WTC11 (cell line): Measurements from ENCODE around the gene RAD23B. TPM values are rescaled to one million over a fixed set of nuclear protein-coding genes. Genes with fewer than 3 reads are reported as not detected.
A peak's percentile ranks its signal among the peaks of the same experiment; 100 is the strongest.

Source experiments
- ATAC-seq: fragments of 200-7000 bp; cut with Tn5 transposase; 2 replicates; pipeline ENCODE4 v1.10.0; 2021; ENCODE audit warnings: mild to moderate bottlenecking, moderate library complexity
- CTCF ChIA-PET: fragments of 300-600 bp; sonication (Branson Sonifier 250); formaldehyde crosslinking; loops from one replicate; lab custom pipeline; 2021; ENCODE audit warnings: antibody characterized with exemption; lab: Charles Lee
- POLR2A ChIA-PET: fragments of 350-600 bp; sonication (Branson Sonifier 250); formaldehyde crosslinking; loops from one replicate; lab custom pipeline; 2021; ENCODE audit warnings: antibody characterized with exemption; lab: Charles Lee
- DNase-seq: peaks from one replicate; pipeline ENCODE4 v3.0.0; 2021; ENCODE audit warnings: low spot score
- H3K27ac Mint-ChIP-seq: 2 replicates; pipeline ENCODE4 v1.8.0; 2021; ENCODE audit warnings: mixed read lengths
- H3K27me3 Mint-ChIP-seq: 2 replicates; pipeline ENCODE4 v1.8.0; 2021; ENCODE audit warnings: low read depth, mild to moderate bottlenecking, moderate library complexity, mixed read lengths
- H3K36me3 Mint-ChIP-seq: 2 replicates; pipeline ENCODE4 v1.8.0; 2021; ENCODE audit warnings: mixed read lengths
- H3K4me1 Mint-ChIP-seq: 2 replicates; pipeline ENCODE4 v1.8.0; 2022; ENCODE audit warnings: mixed read lengths
- H3K4me3 Mint-ChIP-seq: 2 replicates; pipeline ENCODE4 v1.8.0; 2021; ENCODE audit warnings: mild to moderate bottlenecking, moderate library complexity, mixed read lengths
- H3K9me3 Mint-ChIP-seq: 2 replicates; pipeline ENCODE4 v1.8.0; 2021; ENCODE audit warnings: mixed read lengths
- AR ChIP-seq: fragments of 250-450 bp; sonication (Bioruptor Pico); IDR thresholded peaks from 2 replicates; pipeline ENCODE4 v1.9.0; 2021; ENCODE audit warnings: mild to moderate bottlenecking
- ETV6 ChIP-seq: sonication (generic); formaldehyde crosslinking; IDR thresholded peaks from 2 replicates; pipeline ENCODE4 v1.8.1; 2022; ENCODE audit warnings: mild to moderate bottlenecking, missing genetic modification reagents
- GABPB1 ChIP-seq: sonication (generic); formaldehyde crosslinking; IDR thresholded peaks from 2 replicates; pipeline ENCODE4 v1.8.1; 2023; ENCODE audit warnings: mild to moderate bottlenecking, missing genetic modification reagents
- HMGXB4 ChIP-seq: sonication (generic); formaldehyde crosslinking; IDR thresholded peaks from 2 replicates; pipeline ENCODE4 v1.8.1; 2023; ENCODE audit warnings: mild to moderate bottlenecking, moderate library complexity, missing genetic modification reagents
- KAT7 ChIP-seq: sonication (generic); formaldehyde crosslinking; IDR thresholded peaks from 2 replicates; pipeline ENCODE4 v1.8.1; 2023; ENCODE audit warnings: missing genetic modification reagents, mild to moderate bottlenecking, borderline replicate concordance
- PRDM15 ChIP-seq: sonication (generic); formaldehyde crosslinking; IDR thresholded peaks from 2 replicates; pipeline ENCODE4 v1.8.0; 2022; ENCODE audit warnings: missing genetic modification reagents
- SP1 ChIP-seq: sonication (generic); formaldehyde crosslinking; conservative IDR thresholded peaks from 2 replicates; pipeline ENCODE4 v1.8.1; 2022; ENCODE audit warnings: missing genetic modification reagents
- ZNF416 ChIP-seq: fragments of 250-450 bp; sonication (Bioruptor Pico); IDR thresholded peaks from 2 replicates; pipeline ENCODE4 v1.9.0; 2021; ENCODE audit warnings: mild to moderate bottlenecking, inconsistent platforms
- ZNF512 ChIP-seq: sonication (generic); formaldehyde crosslinking; IDR thresholded peaks from 2 replicates; pipeline ENCODE4 v1.8.1; 2022; ENCODE audit warnings: missing genetic modification reagents, borderline replicate concordance
- ZSCAN18 ChIP-seq: fragments of 250-450 bp; sonication (Bioruptor Pico); IDR thresholded peaks from 2 replicates; pipeline ENCODE4 v2.1.2; 2022; ENCODE audit warnings: mild to moderate bottlenecking, moderate library complexity
- total RNA-seq: library from RNA; stranded (reverse); gene quantifications from 3 replicates; pipeline ENCODE4 v1.2.3, GENCODE V29; 2021

The RAD23B gene
- total RNA-seq, 1 experiment from 2014 or later: 150 TPM

- TF ChIP-seq ZNF512 (CRISPR knock-in tag) (no peak), ZNF416 (no peak)
Observed at GRCh38 chr9:107248714-107249113, 34.4 kb upstream of the RAD23B start (continued).

GRCh38 chr9:107249131-107249533 is 33.9 kb upstream of the RAD23B start:
- CTCF ChIA-PET: interaction anchor here (1.0 to 2.3 kb wide), 4 partner anchors 12 to 92 kb away, joined by 3 to 10 read pairs (median 4); no protein-coding TSS in a partner anchor
- ATAC-seq: peak; percentile 91
- TF ChIP-seq ETV6 (CRISPR knock-in tag) (0 out of 2 replicates have a peak, but pooled peaks have one; percentile 23), HMGXB4 (CRISPR knock-in tag) (no peak), GABPB1 (CRISPR knock-in tag) (peak; percentile 77)
- Mint-ChIP-seq H3K4me1 (peaks cover 25% of the 10 kb centered on the region), H3K27ac (peak overlapping the region; percentile 95), H3K9me3 (peaks cover 4% of the 10 kb centered on the region; the same call in 1 of the 2 replicates), H3K27me3 (no peaks in the 10 kb centered on the region), H3K36me3 (no peaks in the 10 kb centered on the region), H3K4me3 (peak overlapping the region; percentile 12; the same call in 1 of the 2 replicates)
- POLR2A ChIA-PET: no interaction called here
- DNase-seq: peak; percentile 26

- peaks cover 4% of the 10 kb centered on the region; the same call in 1 of the 2 replicates for H3K9me3 Mint-ChIP-seq
- ATAC-seq: no peak
- no peak for DNase-seq
- H3K36me3 Mint-ChIP-seq: no peaks in the 10 kb centered on the region
- H3K27ac Mint-ChIP-seq: peak overlapping the region; percentile 58
- POLR2A ChIA-PET: no interaction called here
- H3K4me3 Mint-ChIP-seq: no peak overlapping the region
- peaks cover 25% of the 10 kb centered on the region for H3K4me1 Mint-ChIP-seq
- TF ChIP-seq ZSCAN18 (CRISPR knock-in tag) (no peak), SP1 (no peak), AR (CRISPR knock-in tag) (no peak), PRDM15 (CRISPR knock-in tag) (no peak), KAT7 (CRISPR knock-in tag) (no peak)
- no peaks in the 10 kb centered on the region for H3K27me3 Mint-ChIP-seq
- CTCF ChIA-PET: interaction anchor here (1.0 to 2.3 kb wide), 3 partner anchors 28 to 91 kb away, joined by 3 to 10 read pairs (median 3); no protein-coding TSS in a partner anchor
Observed at GRCh38 chr9:107249665-107250285, 33.3 kb upstream of the RAD23B start.
